GM19468 (cell line): ENCODE data around the gene MPP1.
A peak's percentile ranks its signal among the peaks of the same experiment; 100 is the strongest.
"Not testable (repeated sequence)": the region's sequence is repeated elsewhere in the genome, so short reads cannot be mapped to it uniquely, and the experiment has no call there.

ENCODE experiments used
- ATAC-seq: cut with Tn5 transposase; IDR thresholded peaks from one replicate; pipeline ENCODE4 v1.9.1; 2021; ENCODE audit warnings: mild to moderate bottlenecking, moderate library complexity, moderate number of reproducible peaks; ENCODE audit not compliant: unreplicated experiment; ENCODE audit errors: extremely low read depth

The MPP1 gene

DNA sequence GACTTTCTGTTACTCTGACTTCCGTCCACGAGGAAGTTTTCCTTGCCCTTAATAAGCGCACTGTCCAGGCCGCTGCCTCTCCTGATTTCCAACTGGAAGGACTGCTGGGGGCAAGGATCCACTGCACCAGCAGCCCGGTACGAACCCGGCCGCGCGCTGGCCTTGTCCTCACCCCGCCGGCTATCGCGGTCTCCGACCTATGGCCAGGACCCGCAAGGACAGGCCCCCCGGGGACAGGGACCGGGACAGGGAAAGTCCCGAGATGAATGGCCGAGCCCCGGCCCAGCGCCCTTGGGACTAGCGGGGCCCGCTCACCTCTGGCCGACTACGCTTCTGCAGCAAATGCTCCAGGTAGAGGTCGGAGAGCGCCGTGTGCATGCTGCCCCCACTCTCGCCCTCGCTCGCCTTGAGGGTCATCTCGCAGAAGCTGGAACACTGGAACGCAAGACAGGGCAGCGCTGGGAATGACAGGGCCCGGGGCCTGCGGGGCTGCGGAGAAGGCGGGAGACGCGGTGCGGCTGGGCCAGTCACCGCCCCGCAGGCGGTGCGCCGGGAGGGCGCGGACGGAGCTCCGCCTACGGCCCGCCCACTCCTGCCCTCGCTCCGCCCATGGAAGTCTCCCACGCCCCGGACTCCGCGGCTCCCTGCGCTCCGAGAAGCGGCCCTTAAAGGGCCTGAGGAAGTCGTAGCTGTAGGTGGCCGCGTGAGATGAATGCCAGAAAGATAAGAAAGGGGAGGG is at the start of gene MPP1:
TSS of gene MPP1 (minus strand) at position 529 of the 739 bp plus-strand sequence. CDS start at position 417, 112 bp downstream.
- peak; percentile 76 for ATAC-seq

DNA sequence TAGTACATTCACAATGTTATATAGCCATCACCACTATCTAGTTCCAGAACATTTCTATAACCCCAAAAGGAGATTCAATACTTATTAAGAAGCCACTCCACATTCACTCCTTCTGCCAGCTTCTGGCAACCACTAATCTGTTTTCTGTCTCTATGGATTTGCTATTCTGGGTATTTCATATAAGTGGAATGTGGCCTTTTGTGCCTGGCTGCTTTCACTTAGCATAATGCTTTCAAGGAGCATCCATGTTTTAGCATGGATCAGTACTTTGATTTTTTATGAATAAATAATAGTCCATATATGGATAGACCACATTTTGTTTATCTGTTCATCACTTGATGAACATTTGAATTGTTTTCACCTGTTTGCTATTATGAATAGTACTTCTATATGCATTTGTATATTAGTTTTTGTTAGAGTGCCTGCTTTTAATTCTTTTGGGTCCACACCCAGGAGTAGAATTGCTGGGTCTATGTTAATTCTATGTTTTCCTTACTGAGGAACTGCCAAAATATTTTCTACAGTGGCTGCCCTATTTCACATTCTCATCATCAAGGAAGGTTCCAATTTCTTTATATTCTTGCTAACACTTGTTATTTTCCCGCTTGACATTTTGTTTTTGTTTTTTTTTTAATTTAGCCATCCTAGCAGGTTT is 45.8 kb upstream of the MPP1 start:
- no peak for ATAC-seq

DNA sequence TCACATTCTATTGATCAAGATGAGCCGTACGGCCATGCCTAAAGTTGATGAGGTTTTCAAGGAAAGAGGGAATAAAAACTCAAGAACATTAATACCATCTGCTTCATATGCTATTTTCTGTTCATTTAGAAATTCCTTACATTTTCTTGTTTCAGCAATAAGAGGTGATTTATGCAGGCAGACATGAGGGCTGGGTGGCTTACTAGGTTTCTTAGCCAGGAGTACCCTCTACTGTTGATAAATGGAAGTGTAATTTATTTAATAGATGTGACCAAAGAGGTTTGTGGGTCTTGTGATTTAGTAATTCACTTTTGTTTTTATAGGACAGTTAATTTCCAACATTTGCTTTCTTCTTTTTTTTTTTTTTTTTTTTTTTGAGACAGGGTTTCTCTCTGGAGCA is 35.6 kb upstream of the MPP1 start:
- no peak for ATAC-seq

DNA sequence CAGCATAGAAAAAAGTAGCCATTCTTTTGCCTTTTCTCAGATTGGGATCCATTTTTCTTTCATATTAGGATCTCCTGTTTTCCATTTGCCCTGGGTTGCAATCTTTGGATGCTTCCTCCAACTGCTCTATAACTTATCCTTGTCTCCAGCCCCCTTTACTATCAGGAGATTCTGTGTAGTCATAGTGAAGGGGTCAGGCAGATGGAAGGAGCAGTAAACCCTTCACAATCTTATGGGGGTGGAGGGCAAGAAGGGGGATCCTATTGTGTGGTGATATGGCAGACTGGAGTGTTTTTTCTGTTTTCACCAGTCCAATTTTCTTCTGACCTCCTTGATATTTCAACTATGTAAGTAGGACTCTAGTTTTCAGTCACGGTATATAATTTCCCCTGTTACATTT is 30.9 kb upstream of the MPP1 start:
- no peak for ATAC-seq

DNA sequence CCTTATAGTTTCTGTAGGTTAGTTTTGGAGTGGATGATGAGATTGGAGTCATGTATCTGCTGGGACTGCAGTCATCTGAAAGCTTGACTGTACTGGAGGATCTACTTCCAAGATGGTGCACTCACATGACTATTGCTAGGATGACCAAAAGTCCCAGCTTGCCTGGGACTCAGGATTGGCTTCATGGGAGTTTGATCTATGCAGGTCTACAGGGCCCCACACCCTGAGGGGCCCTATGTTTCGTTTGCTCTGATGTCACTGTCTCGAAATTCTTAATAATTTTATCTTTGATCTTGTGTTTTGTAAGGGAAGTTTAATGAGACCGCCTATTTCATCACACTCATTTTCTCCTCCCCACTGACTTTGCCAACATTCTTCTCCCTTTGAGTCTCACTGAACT is 29.3 kb upstream of the MPP1 start, which contains the start of gene SMIM9:
TSS of gene SMIM9 (minus strand) at position 101 of the 400 bp plus-strand sequence. CDS start 3,806 bp downstream, outside the sequence.
- ATAC-seq, result no peak

DNA sequence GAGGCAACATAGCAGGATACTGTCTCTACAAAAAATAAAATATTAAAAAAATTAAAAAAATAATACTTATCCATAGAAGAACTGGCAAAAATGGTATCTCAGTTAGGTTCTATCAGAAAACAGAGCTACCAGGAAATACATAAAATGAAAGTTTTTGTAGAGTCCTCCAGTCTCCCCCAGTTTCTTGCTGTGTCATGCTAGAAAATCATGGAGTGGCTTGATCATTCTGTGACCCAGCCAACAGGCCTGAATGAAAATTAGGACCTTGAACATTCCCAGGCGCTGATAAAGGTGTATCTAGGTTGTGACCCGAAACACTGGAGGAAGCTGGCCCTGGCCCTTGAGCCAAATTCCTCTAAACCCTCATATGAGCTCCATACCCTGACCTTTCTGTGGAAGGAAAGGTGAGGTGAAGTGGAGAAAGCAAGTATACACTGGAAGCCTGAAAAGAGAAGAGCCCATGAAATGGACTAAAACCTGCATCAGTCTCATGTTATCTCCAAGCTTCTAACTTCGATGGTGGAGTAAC is 28.5 kb upstream of the MPP1 start:
- no peak for ATAC-seq

DNA sequence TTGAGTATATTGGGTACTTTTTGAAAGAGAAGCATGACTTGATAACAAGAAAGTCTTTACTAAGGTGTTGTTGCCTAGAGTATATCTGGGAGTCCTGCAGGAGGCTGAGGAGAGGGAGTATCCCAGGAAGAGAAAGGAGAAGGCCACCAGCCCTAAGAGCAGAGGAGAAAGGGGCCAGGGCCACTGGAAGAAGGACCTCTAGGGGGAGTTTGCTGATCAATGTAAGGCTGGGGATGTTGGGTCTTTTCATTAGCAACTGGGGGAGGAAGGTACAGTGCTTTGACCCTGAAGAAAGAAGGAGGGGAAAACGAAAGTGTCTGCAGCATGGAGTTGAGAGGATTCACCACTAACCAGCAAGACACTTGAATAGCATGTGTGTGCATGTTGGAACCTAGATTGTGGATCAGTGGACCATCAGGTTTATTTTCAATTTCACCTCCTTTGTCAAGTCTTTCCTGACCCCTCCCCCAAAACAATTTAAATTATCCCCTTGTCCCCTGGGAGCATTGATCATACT is 24.7 kb upstream of the MPP1 start:
- ATAC-seq, result no peak

DNA sequence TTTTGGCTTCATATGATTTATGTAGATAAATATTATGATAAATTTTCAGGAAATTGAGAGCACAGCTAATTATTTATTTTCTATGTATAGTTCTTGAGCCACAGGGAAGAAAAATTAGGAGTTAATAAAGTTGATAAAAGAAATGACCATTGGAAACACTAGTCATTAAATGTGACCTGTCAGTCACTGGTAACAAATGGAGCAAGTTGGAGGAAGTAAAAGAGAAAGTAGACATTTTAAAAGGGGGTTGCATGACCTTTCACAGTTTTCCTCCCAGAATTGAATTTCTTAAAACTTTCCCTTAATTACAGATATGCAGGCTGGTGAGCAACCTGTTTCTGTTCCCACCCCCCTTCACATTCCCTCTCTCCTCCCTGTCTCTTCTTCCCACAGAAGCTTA is 23.8 kb upstream of the MPP1 start:
- no peak for ATAC-seq

DNA sequence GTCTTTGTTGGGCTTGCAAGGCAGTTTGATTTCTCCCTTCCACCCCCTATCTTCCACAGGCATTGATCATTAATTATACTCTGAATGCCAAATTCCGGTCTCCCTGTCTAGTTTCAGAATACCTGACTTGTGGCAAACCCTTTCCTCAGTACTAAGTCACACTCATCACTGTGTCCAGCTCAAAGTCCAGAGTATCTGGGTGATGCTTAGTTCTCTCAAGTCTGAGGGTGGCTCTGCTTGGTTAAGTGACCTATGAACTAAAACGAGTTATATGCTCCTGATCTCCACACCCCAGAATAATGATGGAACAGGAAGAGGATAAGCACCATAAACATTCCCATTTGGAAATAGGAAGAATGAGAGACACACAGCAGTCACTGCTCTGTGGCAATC is 22.7 kb upstream of the MPP1 start:
- ATAC-seq, result no peak

DNA sequence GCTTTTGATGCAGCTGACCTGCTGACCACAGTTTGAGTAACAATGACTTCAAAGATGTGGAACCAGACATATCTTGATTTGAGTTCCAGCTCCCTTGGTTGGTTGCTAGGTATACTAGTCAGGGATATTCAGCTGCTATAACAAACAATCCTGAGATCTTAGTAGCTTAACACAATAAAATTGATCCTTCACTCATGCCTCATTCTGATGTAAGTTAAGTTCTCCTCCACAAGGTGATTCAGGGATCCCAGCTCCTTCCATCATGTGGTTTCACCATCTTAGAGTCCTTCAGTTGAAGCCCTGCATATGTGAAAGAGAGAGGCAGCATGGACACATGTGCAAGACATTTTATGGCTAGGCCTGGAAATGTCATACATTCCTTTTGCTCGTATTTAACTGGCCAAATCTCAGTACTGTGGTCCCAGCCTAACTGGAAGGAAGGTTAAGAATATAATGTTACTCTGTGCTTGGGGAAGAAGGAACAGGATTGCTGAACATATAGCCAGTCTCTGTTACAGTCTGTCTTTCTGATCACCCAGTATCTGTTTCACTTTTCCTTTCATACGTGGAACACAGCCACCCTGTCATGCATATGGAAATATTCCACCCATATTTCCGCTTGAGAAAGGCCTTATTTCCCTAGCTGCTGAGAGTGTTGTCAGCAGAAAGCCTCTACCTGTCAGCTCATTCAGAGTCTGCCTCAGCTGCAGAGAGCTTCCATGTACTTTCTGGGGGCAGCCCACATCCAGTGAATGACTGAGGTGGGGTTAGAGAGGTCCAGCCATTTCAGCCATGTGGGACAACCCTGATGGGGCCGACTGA is 22.1 kb upstream of the MPP1 start:
- peak; percentile 46 for ATAC-seq

DNA sequence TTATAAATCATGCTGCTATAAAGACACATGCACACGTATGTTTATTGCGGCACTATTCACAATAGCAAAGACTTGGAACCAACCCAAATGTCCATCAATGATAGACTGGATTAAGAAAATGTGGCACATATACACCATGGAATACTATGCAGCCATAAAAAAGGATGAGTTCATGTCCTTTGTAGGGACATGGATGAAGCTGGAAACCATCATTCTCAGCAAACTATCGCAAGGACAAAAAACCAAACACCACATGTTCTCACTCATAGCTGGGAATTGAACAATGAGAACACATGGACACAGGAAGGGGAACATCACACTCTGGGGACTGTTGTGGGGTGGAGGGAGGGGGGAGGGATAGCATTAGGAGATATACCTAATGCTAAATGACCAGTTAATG is 20.3 kb upstream of the MPP1 start:
- not testable (repeated sequence) for ATAC-seq

DNA sequence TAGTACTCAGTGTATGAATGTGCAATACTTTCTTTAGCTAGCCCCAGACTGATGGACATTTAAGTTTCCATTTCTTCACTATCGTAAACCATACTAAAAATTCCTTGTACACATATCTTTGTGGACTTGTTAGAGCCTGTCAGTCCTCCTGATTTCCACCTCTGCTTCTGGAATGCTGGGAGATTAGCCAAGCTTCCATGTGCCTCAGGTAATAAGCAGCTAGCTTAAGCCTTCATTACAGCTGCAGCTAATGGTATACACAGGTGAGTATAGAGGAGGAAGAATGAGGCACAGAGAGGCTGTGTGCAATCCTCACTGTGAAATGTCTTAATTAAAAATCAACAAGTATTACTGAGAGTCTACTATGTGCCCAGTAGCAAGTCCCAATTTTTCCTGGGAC is 19.4 kb upstream of the MPP1 start:
- ATAC-seq, result no peak

DNA sequence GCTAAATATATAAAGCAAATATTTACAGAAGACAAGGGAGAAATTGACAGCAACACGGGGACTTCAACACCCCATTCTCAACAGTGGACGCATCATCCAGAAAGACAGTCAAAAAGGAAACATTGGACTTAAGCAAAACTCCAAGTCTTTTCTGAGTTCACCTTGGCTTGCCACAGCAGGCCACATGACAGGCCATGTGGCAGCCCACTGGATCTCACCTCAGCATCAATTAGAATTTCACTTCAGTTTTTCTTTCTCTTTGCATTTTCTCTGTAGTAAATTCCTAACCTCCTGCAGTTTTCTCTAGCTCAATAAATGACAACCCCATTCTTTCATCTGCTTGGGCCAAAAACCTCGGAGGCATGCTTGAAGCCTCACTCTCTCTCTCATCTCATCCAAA is 16.7 kb upstream of the MPP1 start:
- ATAC-seq, result no peak

DNA sequence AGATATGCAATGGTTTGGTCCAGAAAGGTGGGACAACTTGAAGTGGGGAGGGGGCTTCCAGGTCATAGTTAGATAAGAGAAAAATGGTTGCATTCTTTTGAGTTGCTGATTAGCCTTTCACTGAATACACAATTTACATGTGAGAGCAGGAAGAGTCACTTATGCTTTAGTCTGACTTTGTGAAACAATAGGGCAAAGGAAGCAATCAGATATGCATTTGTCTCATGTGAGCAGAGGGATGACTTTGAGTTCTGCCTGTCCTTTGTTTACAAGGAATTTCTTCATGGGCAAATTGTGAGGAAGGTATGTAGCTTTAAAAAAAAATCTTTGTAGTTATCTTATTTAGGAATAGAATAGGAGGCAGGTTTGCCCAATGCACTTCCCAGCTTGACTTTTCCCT is 16.2 kb upstream of the MPP1 start:
- no peak for ATAC-seq

DNA sequence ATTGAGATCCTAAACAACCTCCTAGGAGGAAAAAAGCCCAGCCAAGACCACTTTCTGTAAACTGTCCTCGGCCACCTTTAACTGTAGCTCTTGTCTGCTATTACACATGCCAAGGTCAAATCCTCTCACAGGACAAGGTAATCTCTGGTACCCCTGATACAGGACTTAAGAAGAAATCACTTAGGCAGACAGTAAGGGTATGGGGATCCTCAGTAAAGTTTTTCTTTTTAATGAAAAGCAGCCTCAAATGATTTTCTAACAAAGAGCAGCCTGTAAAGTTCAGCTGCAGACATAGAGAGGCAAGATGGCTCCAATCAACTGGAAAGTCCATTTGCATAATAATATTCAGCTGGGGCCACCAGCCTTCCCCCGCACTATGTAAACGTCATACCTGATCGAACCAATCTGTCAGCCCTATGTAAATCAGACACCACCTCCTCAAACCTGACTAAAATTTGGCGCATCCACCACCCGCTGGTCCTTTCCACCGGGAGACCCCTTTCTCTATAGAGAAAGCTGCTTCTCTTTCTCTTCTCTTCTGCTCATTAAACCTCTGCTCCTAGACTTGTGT is 14.6 kb upstream of the MPP1 start:
- peak; percentile 32 for ATAC-seq

DNA sequence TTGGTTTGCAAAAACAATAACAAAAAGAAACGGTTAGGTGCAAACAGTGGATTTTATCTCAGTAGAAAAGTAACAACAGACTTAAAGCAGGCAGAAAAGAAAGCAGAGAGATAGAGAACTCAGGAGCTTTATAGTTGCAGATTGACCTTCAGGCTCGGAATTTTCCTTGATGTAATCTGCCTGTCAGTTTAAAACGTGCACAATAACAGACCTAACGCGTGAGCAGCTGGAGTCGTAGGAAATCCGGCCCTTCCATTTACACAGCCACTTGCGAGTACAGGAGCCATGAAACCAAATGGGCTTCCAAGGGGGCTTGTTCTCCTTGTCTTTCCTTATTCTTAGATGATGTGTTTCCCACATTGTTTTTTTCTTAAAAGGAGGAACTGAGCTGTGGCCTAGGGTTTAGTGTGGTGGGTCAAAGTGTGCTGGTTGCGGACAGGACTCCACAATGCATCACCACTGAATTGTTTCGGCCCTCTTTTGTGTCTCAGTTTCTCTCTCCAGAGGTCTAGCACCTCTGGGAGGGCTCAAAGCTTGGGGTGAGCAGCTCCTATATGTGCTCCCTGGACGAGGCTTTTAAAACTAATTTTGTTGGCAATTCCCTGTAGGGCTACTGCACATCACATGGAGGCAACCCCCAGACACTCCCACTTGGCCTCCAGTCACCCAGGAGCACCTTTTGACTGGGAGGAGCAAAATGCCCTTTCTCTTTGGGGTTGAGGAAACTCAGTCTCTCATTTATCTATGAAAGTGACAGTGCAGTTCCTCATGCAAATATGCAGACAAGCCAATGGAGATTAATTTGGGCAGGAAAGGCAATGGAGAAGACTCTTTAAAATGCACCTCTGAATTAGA is 13.9 kb upstream of the MPP1 start:
- ATAC-seq, result no peak

DNA sequence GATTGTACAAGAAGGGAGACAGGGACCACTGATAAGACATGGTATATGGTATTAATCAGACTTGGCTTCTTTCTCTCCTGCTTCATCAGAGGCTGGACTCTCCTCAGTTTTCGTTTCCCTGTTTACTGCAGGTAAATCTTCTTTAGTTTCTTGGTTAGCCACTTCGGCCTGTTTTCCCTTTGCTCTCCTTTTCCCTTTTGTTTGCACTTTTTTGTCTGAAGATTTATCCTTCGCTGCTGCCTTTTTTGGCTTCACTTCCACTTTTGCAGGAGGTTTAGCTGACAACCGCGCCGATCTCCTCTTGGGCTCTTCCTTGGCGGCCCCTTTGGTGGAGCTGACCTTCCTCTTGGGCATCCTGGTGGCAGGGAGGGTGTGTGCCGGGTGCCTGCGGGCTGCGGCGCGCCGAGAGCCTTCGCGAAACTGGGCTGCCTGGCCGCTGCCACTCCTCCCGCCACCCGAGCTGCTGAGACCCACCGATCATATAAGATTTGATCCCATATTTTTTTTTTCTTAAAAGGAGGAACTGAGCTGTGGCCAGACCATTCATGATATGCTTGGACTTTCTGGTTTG is 11.8 kb upstream of the MPP1 start:
- not testable (repeated sequence) for ATAC-seq

DNA sequence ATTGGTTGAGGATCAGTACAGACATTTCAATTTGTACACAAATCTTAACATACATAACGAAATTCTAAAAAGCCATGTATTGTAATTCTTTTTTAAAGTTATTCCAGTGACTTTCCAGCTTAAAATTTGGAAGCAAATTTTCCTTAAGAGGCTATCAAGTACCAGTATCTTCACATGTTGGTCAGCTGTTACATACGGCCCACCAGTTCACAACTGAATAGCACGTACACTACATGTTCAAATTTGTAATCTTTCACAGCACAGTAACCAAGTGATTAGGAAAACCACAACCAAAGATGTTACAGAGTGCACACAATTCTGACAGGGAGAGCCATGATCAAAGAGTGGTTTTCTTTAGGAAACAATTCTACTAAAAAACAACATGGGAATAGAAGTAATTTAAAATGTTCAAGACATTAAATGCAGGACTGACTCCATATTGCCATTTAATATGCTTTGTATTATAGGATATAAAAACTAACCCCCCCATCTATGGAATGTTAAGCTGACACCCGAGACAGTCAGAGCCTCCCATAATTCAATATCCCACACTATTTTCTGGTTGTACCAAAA is 11.1 kb upstream of the MPP1 start:
- ATAC-seq, result not testable (repeated sequence)
